NCI-H1417 (cell line): Measurements from ENCODE around the gene SMCO3.

Experiments
- DNase-seq, 3 experiments: peaks; one replicate each; lab custom pipeline; 2025; lab: John Stamatoyannopoulos, UW

Gene SMCO3

DNA sequence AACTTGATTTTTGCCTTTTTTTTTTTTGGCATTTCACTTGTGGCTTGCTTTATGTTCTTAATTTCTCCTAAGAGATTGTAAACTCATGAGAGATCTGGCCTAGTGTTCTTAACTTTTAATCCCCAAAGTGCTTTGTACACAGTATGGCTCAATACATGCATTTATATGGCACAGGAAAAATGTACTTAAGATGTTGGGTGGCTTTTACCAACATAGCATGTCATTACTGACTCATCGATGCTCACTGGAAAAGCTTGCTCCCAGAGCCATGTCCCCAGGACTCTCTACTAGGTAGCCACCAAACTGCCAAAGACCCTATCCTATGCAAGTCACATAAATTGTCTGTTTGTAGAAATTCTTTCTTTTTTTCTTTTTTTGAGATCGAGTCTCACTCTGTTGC is 13.1 kb upstream of the SMCO3 start:
- DNase-seq = no peak

- DNase-seq = no peak
Observed at GRCh38 chr12:14826491-14826890, 12.5 kb upstream of the SMCO3 start.

GRCh38 chr12:14825256-14825655 is 11.3 kb upstream of the SMCO3 start:
- no peak for DNase-seq

GRCh38 chr12:14824012-14824634 is 10.1 kb upstream of the SMCO3 start:
- DNase-seq = no peak

- no peak for DNase-seq
Observed at GRCh38 chr12:14811486-14811885, 2.5 kb downstream of the SMCO3 start.

DNA sequence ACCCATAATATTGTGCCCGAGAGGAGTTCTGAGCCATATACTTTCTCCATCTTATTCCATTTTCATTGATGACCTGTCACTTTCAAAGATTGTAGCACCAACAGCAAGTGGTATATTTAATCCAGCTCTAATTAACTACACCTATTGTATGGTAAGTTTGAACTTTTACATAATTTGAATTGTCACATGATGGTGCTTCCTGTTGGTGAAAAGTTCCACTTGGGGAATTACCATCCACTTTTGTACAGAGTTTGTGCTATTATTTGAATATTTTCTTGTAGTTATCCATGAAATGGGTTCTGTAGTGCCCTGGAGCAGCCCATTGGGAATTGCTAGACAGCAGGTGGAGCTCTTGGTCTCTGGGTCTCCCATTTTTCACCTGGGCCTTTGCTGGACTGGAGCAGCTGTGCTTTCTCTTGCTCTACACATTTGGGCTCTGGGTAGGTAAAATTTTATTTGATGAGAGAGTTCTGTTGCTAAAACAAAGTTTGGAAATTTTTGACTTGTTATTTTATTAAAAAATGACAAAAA is 3.0 kb downstream of the SMCO3 start:
- peak in 2 of 3 experiments; percentile 5 to 43 for DNase-seq

- DNase-seq = peak in 1 of 3 experiments; percentile 27
Observed at GRCh38 chr12:14810167-14810952, 3.6 kb downstream of the SMCO3 start.

DNA sequence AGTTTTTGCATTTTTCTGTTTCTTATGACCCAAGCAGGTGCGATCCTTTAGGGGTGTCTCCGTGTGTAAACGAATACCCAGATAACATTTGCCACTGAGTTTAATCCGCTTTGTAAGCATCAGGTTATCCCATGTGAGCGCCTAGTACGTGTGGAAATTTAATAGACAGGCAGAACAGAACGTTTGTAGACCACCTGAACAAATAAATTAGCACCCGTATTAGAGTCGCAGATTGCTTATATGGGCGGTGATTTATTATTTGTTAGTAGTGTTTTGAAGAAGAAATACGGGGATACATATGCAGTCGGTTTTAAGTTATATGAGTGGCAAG is 10.2 kb downstream of the SMCO3 start:
- DNase-seq = no peak

- DNase-seq = peak; percentile 98 to 100 (median 98)
Observed at GRCh38 chr12:14803011-14803829, 10.8 kb downstream of the SMCO3 start, which contains the start of the genes C12orf60 and WBP11. Gene C12orf60, plus strand, starts transcription at chr12:14803670. Its CDS starts 19,266 bp downstream, at chr12:14822936. Gene WBP11, minus strand, starts transcription at chr12:14803478. Its CDS starts 2,095 bp downstream, at chr12:14801383.

DNA sequence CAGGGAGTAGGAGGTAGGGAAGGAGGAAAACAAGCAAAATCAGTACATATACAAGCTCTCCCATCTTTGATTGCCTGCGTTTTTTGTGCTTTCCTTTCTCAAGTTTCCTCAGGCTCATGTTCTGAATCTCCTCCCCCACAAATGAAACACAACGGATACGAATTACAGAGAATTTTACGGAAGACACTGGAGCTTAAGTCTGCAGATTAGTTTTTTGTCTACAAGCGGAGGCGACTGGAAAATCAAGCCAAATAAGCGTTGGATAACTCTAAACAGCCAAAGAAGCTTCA is 11.3 kb downstream of the SMCO3 start:
- peak in 1 of 3 experiments; percentile 6 for DNase-seq

DNA sequence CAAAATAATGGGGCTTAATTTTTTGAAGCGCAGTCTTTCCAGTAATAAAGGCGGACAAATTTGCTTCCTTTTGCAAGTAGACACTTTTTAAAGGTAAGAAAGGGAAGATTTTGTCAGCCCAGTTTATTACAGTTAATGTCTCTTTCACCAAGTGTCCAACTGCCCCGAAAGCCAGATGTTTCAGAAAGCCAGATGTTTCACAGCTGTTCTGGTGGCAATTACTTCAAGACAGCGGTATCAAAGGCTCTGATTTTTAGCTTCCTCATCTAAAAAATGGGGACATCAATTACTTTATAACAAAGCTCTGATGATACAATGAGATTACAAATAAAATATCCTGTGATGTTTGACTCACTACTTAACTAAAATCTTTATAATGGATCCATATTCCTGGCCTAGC is 11.7 kb downstream of the SMCO3 start:
- no peak for DNase-seq

- DNase-seq = no peak
Observed at GRCh38 chr12:14795028-14795448, 18.9 kb downstream of the SMCO3 start.

DNA sequence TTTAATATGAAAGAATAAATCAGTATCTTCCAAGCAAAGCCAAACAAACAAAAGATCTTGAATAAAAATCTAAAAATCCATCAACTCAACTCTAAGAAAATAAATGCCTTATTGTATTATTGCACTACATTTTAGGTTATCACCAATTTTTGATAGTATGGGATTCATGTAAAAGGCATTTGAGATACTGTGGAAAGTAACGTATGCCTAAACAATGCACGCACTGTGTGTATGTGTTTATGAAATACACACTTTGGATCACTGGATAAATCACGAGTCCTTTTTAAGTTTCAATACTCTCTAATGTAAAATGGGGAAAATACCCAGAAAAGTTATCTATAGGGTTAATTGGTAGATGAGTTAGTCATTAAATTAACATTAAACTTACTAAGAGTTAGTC is 28.4 kb downstream of the SMCO3 start:
- DNase-seq = no peak

- no peak for DNase-seq
Observed at GRCh38 chr12:14784471-14784870, 29.5 kb downstream of the SMCO3 start.

- DNase-seq = no peak
Observed at GRCh38 chr12:14782756-14783155, 31.2 kb downstream of the SMCO3 start.

GRCh38 chr12:14781563-14781962 is 32.4 kb downstream of the SMCO3 start:
- no peak for DNase-seq

GRCh38 chr12:14780859-14781258 is 33.1 kb downstream of the SMCO3 start:
- DNase-seq = no peak

DNA sequence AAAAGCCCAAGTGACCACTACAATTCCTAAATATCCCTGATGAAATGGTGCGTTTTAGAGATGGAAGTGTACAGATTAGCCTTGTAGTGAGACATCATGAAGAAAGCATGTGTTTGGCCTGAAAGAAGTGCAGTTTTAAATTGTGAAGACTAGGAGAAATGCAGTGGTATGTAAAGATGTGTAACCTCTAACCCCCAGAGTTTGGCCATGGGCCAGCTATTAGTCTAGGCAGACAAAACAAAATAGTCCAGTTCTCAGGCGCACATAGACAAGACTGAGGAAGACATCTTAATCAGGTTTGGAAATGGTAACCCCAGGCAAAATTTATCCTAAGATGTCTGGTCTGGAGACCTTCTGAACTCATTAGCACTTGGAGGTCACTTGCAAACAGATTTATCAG is 34.1 kb downstream of the SMCO3 start:
- DNase-seq = no peak

DNA sequence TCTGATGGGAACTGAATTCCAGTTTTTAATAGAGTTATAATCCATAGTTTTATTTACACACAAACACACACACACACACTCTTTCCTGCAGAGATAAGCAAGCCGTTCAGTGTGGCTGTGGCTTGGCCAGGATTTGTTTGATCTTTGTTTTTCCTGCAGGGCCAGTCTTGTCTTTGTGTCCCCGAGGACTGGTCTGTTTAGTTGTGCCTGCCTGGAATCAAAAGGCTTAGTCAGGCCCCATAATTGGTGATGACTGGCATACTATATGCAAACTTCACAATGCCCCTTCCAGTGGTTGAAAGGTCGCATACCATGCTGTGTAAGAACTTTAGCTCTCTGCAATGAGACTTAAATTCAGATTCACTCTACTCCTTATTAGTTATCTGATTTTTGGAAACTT is 36.7 kb downstream of the SMCO3 start:
- DNase-seq = peak in 2 of 3 experiments; percentile 75 to 92

- DNase-seq = peak in 1 of 3 experiments; percentile 69
Observed at GRCh38 chr12:14776236-14776961, 37.6 kb downstream of the SMCO3 start.

- no peak for DNase-seq
Observed at GRCh38 chr12:14775636-14775980, 38.4 kb downstream of the SMCO3 start.
